Natural killer cell (primary cell): ENCODE measurements around the gene FREY1. TPM values are rescaled to one million over a fixed set of nuclear protein-coding genes. Genes with fewer than 3 reads are reported as not detected.

Experiments
- ATAC-seq, 3 donors: fragments of 150-1000 bp in 2 of 3; fragments of 200-7000 bp in 1 of 3; cut with Tn5 transposase; 1 replicate in 1 of 3; 2 replicates in 2 of 3; pipeline ENCODE4 v1.10.0; 2021; ENCODE audit warnings: mild to moderate bottlenecking in 2 of 3, moderate library complexity in 2 of 3
- DNase-seq, 2 donors: peaks; one replicate each; pipeline versions ENCODE4 v3.0.0 to v3.0.0-alpha.2; 2013 to 2021; ENCODE audit warnings: mixed read lengths in 1 of 2
- H3K27ac ChIP-seq: one replicate; pipeline ENCODE4 v1.5.1; 2013; ENCODE audit warnings: mild to moderate bottlenecking, low read length
- H3K27me3 ChIP-seq: one replicate; pipeline ENCODE4 v1.6.1; 2013; ENCODE audit warnings: low read length; ENCODE audit not compliant: control insufficient read depth, insufficient read depth
- H3K36me3 ChIP-seq: one replicate; pipeline ENCODE4 v1.6.1; 2013; ENCODE audit warnings: low read length; ENCODE audit not compliant: control insufficient read depth, insufficient read depth
- H3K4me1 ChIP-seq: one replicate; pipeline ENCODE4 v1.6.1; 2013; ENCODE audit warnings: low read length; ENCODE audit not compliant: control insufficient read depth, insufficient read depth
- H3K4me3 ChIP-seq: one replicate; pipeline ENCODE4 v1.5.1; 2013; ENCODE audit warnings: low read length
- H3K9me3 ChIP-seq: one replicate; pipeline ENCODE4 v1.6.1; 2013; ENCODE audit warnings: low read length; ENCODE audit not compliant: control insufficient read depth, insufficient read depth
- H3K27ac Mint-ChIP-seq, 2 donors: one replicate each; pipeline ENCODE4 v1.8.0; 2022; ENCODE audit warnings: mild to moderate bottlenecking in 2 of 2, mixed read lengths in 2 of 2, moderate library complexity in 1 of 2
- H3K27me3 Mint-ChIP-seq, 2 donors: one replicate each; pipeline ENCODE4 v1.8.0; 2022; ENCODE audit warnings: low read depth in 2 of 2, mixed read lengths in 2 of 2
- H3K36me3 Mint-ChIP-seq: one replicate; pipeline ENCODE4 v1.8.0; 2022; ENCODE audit warnings: mixed read lengths
- H3K4me1 Mint-ChIP-seq, 2 donors: one replicate each; pipeline ENCODE4 v1.8.0; 2022; ENCODE audit warnings: mixed read lengths in 2 of 2
- H3K4me3 Mint-ChIP-seq: one replicate; pipeline ENCODE4 v1.8.0; 2022; ENCODE audit warnings: mild to moderate bottlenecking, moderate library complexity, mixed read lengths
- H3K9me3 Mint-ChIP-seq, 2 donors: one replicate each; pipeline ENCODE4 v1.8.0; 2022; ENCODE audit warnings: mixed read lengths in 2 of 2
- WGBS: methylation state at CpG from one replicate; pipeline ENCODE4 v1.1.7; 2013; ENCODE audit warnings: missing lambda C conversion rate; ENCODE audit not compliant: insufficient coverage; 5-methylcytosine and 5-hydroxymethylcytosine counted together
- intact Hi-C: fragments of 100-400 bp; cut with micrococcal nuclease; formaldehyde crosslinking; loops from one replicate; pipeline ENCODE4 v1.14.2; 2022
- total RNA-seq, 4 donors: library from RNA; stranded (reverse); fragments of 120-200 nt in 1 of 4; gene quantifications; one replicate each; pipeline versions ENCODE4 v1.2.3 to v1.2.4, GENCODE V29; 2013 to 2022
- TF ChIP-seq, protein P1 (sequence below): fragments of 200-600 bp; IDR thresholded peaks from one replicate; pipeline ENCODE4 v1.8.0; 2022; ENCODE audit warnings: antibody characterized with exemption

Gene FREY1
- total RNA-seq, 3 donors from 2014 or later (not counting 1 experiment from before 2014, with no cell fraction given), result 3.7 to 6.8 (median 3.9) TPM

DNA sequence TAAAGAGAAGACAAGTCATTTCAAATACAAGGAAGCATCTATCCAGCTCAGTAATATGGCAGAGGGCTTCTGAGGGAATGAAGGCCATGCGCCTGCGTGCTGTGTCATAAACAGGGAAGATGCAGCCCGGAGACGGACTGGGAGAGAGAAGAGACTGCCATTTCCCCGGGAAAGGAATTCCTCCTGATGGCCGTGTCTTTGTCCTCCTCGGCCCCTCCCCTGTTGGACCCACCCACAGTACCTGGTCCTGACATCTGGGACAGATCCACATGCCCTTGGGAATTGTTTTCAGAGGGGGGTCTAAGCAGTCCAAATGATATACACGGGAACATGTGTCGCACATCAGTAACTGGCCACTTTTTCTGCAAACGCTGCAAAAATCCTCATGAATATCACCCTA is 30.8 kb upstream of the FREY1 start:
- WGBS, result 98% methylated on average over 8 of the region's 10 CpGs
- Mint-ChIP-seq H3K9me3 (no peaks in the 10 kb centered on the region), H3K36me3 (peaks cover 8% of the 10 kb centered on the region), H3K27ac (no peak overlapping the region), H3K27me3 (no peaks in the 10 kb centered on the region), H3K4me1 (no peaks in the 10 kb centered on the region), H3K4me3 (no peak overlapping the region)
- peaks cover 23% of the 10 kb centered on the region for H3K4me1 ChIP-seq
- H3K36me3 ChIP-seq, result peaks cover 64% of the 10 kb centered on the region
- DNase-seq, result no peak
- no peaks in the 10 kb centered on the region for H3K27me3 ChIP-seq
- intact Hi-C loops, result no loop called here
- H3K27ac ChIP-seq, result no peak overlapping the region
- no peaks in the 10 kb centered on the region for H3K9me3 ChIP-seq
- no peak overlapping the region for H3K4me3 ChIP-seq
- TF ChIP-seq, protein P1, sequence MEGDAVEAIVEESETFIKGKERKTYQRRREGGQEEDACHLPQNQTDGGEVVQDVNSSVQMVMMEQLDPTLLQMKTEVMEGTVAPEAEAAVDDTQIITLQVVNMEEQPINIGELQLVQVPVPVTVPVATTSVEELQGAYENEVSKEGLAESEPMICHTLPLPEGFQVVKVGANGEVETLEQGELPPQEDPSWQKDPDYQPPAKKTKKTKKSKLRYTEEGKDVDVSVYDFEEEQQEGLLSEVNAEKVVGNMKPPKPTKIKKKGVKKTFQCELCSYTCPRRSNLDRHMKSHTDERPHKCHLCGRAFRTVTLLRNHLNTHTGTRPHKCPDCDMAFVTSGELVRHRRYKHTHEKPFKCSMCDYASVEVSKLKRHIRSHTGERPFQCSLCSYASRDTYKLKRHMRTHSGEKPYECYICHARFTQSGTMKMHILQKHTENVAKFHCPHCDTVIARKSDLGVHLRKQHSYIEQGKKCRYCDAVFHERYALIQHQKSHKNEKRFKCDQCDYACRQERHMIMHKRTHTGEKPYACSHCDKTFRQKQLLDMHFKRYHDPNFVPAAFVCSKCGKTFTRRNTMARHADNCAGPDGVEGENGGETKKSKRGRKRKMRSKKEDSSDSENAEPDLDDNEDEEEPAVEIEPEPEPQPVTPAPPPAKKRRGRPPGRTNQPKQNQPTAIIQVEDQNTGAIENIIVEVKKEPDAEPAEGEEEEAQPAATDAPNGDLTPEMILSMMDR, result no peak
- ATAC-seq, result no peak

DNA sequence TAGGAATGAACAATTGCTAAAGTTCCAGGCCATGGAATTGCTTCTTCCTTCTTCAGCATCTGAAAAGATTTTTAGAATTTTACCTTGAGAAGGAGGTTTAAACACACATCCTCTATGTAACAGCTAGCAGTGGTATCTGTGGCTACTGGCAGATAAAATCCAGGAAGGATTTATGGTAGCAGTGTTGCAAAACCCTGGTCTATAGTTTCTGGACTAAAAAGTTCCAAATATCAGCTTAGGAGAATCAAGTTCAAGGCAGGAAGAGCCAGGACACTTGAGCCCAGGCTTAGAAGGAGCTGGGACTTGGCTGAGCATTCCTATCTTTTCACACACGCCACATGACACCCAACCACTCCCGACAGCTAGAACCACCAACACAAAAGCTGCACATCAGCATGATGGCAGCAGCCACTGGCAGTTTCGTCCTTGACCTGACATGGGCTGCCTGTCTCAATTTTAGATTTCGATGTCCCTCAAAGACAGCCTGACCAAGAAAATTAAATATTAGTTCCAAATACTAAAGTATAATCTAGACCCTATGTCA is 29.5 kb upstream of the FREY1 start:
- peaks cover 8% of the 10 kb centered on the region for H3K36me3 Mint-ChIP-seq
- TF ChIP-seq, protein P1, result no peak
- H3K27me3 ChIP-seq, result no peaks in the 10 kb centered on the region
- H3K4me1 ChIP-seq, result peaks cover 27% of the 10 kb centered on the region
- H3K36me3 ChIP-seq, result peaks cover 60% of the 10 kb centered on the region
- H3K27me3 Mint-ChIP-seq, result no peaks in the 10 kb centered on the region
- WGBS, result 93% methylated on average over 4 of the region's 4 CpGs
- no peaks in the 10 kb centered on the region for H3K9me3 Mint-ChIP-seq
- H3K4me3 Mint-ChIP-seq, result no peak overlapping the region
- DNase-seq, result no peak
- H3K9me3 ChIP-seq, result no peaks in the 10 kb centered on the region
- H3K27ac ChIP-seq, result no peak overlapping the region
- no peak overlapping the region for H3K4me3 ChIP-seq
- no peak overlapping the region for H3K27ac Mint-ChIP-seq
- no peak for ATAC-seq
- intact Hi-C loops, result no loop called here
- peaks cover under 1% of the 10 kb centered on the region in 2 donors for H3K4me1 Mint-ChIP-seq

DNA sequence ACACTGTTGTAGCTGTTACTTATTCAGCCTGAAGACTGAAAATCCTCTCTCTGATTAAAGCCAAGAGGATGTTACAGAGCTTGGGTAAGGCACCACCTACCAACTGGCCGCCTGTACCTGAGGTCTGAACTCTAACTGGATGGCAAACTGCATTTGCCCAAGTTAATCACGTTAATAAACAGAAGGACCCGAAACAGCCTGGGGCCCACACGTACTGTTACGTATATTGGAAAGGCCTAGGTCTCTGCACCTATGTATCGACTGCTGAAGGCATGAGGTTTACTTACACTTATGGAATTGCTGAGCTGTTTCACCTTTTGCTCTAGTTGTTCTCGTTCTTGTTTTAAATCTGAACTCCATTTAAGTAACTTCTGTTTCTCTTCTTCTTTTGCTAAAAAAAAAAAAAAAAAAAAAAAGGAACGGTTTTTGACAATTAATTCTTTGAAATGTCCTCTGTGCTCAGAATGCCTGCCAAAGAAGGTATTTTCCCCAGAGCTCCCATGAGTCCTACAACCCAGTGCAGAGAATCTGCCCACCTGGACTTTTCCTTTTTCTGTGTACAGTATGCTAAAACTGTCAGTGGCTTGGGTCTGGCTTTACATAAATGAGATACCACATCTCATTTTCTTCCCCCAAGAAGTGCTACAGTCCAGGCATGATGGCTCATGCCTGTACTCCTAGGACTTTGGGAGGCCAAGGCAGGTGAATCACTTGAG is 28.4 kb upstream of the FREY1 start:
- 73% methylated on average over 8 of the region's 8 CpGs for WGBS
- no peaks in the 10 kb centered on the region for H3K27me3 ChIP-seq
- no peaks in the 10 kb centered on the region for H3K27me3 Mint-ChIP-seq
- TF ChIP-seq, protein P1, result no peak
- no peaks in the 10 kb centered on the region for H3K9me3 Mint-ChIP-seq
- peaks cover 38% of the 10 kb centered on the region for H3K4me1 ChIP-seq
- peak overlapping the region; percentile 8 for H3K27ac ChIP-seq
- no peak overlapping the region for H3K27ac Mint-ChIP-seq
- no peak for DNase-seq
- no peak overlapping the region for H3K4me3 ChIP-seq
- peaks cover 58% of the 10 kb centered on the region for H3K36me3 ChIP-seq
- no peak overlapping the region for H3K4me3 Mint-ChIP-seq
- H3K9me3 ChIP-seq, result no peaks in the 10 kb centered on the region
- H3K36me3 Mint-ChIP-seq, result peaks cover 8% of the 10 kb centered on the region
- intact Hi-C loops, result no loop called here
- ATAC-seq, result no peak
- peaks cover 11 to 12% of the 10 kb centered on the region in 2 donors for H3K4me1 Mint-ChIP-seq
